NCI-H345 treated with DMSO at 0.1 percent for 48 hours (cell line): ENCODE data around the gene CDC23.
"Not testable (repeated sequence)": the region's sequence is repeated elsewhere in the genome, so short reads cannot be mapped to it uniquely, and the experiment has no call there.

ENCODE experiments used
- DNase-seq: peaks from one replicate; lab custom pipeline; 2025; ENCODE audit not compliant: unreplicated experiment; lab: John Stamatoyannopoulos, UW

CDC23 gene

DNA sequence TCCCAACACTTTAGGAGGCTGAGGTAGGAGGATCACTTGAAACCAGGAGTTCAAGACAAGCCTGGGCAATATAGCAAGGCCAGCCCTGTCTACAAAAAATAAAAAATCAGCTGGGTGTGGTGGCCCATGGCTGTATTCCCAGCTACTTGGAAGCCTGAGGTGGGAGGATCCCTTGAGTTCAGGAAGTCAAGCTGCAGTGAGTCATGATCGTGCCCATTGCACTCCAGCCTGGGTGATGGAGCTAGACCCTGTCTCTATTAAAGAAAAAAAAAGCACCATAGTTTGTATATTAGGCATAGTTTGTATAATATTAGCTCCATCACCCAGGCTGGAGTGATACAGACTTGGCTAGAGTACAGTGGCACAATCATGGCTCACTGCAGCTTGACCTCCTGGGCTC is 64.3 kb downstream of the CDC23 start:
- DNase-seq: no peak

DNA sequence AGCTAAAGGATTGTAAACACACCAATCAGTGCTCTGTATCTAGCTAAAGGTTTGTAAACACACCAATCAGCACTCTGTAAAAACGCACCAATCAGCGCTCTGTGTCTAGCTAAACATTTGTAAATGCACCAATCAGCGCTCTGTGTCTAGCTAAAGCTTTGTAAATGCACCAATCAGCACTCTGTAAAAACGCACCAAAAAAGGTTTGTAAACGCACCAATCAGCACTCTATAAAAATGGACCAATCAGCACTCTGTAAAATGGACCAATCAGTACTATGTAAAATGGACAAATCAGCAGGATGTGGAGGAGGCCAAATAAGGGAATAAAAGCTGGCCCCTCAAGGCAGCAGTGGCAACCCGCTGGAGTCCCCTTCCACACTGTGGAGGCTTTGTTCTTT is 69.5 kb downstream of the CDC23 start:
- DNase-seq: not testable (repeated sequence)

DNA sequence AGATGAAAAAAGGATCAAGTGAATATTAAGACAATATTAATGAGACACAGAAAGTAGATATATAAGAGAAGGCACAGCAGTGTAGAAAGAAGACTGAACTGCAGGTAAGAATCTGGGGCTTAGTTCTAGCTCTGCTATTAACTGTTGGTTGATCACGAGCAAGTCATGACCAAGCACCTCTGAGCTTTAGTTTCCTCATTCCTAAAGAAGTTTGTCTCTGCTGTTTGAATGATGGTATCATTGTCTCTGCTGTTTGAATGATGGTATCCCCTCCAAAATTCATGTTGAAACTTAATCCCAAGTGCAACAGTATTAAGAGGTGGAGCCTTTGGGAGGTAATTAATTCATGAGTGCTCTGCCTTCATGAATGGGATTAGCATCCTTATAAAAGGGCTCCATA is 71.4 kb downstream of the CDC23 start:
- no peak for DNase-seq

DNA sequence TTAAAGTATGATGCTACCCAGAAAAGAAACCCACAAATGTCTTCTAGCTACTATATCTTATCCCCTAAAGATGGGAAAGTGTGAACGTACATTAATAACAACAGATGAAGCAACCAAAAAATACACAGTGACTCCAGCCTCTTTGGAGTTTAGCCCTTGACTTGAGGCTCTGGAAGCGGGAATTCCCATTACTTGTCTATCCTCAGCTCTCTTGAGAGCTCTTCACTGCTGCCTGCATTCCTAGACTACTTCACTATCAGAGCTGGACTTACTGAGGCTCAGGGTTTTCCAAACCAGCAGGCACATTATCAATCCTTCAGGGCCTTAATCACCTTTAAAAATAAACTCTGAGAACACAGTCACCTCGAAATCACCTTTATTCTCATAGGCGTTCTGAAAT is 72.9 kb downstream of the CDC23 start:
- DNase-seq: no peak

DNA sequence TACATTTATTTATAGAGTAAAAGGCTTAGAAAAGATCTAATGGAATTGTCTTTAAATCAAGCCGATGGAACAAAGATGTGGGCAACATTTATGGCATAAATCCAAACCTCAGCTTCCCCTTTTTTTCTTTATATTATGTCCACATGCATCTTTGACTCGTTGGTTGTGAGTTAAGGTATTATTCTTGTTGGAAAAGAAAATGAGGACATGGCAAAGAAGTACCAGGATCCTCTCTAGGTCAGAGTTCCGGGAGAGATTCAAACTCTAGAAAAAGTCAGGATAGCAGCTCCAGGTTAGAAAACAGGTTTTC is 73.4 kb downstream of the CDC23 start:
- no peak for DNase-seq

DNA sequence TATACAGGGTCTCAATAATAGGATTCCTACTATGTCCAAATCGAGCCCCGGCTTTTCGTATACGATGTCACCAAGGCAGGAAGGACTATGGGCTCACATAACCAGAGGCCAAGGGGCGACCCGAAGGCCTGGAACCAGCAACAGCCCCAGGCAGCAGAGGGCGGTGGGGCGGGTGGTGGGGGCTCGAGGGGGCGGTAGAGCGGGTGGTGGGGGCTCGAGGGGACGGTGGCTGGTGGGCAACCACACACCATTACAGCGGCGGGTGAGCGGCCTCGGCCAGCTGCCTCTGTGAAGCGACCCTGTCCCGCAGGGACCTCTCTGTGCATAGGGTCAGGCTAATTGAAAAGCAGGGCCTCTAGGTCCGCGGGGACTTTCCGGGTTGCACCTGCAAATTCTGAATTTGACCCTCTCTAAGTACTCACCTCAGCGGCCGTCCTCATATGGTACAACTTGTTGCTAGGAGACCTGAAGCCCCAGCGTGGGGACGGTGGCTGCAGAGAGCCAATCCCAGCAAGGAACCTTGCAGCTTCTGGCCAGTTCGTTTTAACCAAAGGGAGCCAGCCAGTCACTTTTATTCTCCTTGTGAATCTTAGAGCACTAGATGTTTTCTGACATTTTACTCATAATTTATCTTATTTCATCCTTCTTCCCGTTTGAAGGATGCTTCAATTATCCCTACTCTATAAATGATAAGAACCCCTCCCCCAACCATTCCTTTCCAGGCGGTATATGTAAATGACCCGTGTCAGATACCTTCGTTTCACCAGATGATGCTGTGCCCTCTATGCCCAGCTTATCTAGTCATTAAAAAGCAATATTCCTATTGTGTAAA is 74.0 kb downstream of the CDC23 start, which contains the start of gene NME5:
Gene NME5 (minus strand): TSS at position 480 of the 832 bp plus-strand sequence. CDS start 648 bp downstream, outside the sequence.
- peak; percentile 74 for DNase-seq
